ENCODE results near the gene SYNJ2.

SYNJ2 gene

GRCh38 chr6:158086504-158087223 lies 105.0 kb downstream of the SYNJ2 start:
- no peak for DNase-seq

GRCh38 chr6:158087224-158087867 lies 105.7 kb downstream of the SYNJ2 start:
- DNase-seq, result no peak

GRCh38 chr6:158092806-158093205 lies 111.1 kb downstream of the SYNJ2 start:
- no peak for DNase-seq

- DNase-seq, result no peak
Measured at GRCh38 chr6:158095031-158095430, 113.4 kb downstream of the SYNJ2 start.

DNA sequence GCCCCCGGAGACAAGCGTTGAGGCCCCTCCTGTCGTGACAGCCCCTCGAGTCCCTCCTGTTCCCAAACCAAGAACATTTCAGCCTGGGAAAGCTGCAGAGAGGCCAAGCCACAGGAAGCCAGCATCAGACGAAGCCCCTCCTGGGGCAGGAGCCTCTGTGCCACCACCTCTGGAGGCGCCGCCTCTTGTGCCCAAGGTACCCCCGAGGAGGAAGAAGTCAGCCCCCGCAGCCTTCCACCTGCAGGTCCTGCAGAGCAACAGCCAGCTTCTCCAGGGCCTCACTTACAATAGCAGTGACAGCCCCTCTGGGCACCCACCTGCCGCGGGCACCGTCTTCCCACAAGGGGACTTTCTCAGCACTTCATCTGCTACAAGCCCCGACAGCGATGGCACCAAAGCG lies 114.0 kb downstream of the SYNJ2 start:
- DNase-seq, result no peak

GRCh38 chr6:158103228-158103627 lies 121.6 kb downstream of the SYNJ2 start:
- no peak for DNase-seq

GRCh38 chr6:158104696-158105095 lies 123.0 kb downstream of the SYNJ2 start:
- no peak for DNase-seq

GRCh38 chr6:158109748-158110147 lies 128.1 kb downstream of the SYNJ2 start:
- no peak for DNase-seq

GRCh38 chr6:158110986-158111385 lies 129.3 kb downstream of the SYNJ2 start:
- DNase-seq, result no peak

- no peak for DNase-seq
Measured at GRCh38 chr6:158111987-158112386, 130.3 kb downstream of the SYNJ2 start.

DNA sequence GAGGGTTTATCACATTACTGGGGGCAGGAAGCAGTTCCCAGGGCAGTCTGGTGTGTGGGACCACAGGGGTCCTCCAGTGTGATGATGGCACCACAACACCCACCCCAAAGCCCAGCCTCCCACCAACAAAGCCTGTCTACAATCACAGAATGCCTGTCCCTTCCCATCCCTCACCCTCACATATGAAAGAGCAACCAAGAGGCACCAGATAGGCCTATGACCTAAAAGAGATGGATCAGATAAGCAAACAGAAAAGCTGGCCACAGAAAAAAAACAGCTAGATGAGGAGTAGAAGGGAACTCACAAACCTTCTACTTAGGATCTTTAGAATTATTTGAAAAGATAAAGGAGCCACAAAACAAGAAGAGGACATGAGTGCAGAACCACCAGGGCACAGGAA lies 132.1 kb downstream of the SYNJ2 start:
- no peak for DNase-seq

- DNase-seq, result no peak
Measured at GRCh38 chr6:158115102-158115501, 133.4 kb downstream of the SYNJ2 start.

DNA sequence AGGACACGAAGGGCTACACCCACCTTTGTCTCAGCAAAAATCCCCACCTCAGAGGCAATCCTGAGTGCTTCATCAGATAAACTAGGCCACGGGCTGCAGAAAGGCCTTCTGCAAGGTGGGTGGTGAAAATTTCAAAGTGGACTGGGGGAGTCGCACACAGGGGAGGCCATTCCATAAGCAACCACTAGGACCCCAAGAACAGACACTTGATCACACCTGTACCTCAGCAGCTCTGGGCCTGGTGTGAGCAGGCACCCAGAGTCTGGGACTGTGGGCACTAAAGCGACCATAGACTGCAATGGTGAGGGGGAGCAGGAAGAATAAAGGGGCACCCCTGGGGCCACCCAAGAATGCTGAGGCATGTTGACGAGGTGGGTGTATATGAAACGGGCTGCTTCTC lies 133.8 kb downstream of the SYNJ2 start:
- DNase-seq, result no peak

- no peak for DNase-seq
Measured at GRCh38 chr6:158118886-158119285, 137.2 kb downstream of the SYNJ2 start.

- no peak for DNase-seq
Measured at GRCh38 chr6:158121335-158121734, 139.7 kb downstream of the SYNJ2 start.

DNA sequence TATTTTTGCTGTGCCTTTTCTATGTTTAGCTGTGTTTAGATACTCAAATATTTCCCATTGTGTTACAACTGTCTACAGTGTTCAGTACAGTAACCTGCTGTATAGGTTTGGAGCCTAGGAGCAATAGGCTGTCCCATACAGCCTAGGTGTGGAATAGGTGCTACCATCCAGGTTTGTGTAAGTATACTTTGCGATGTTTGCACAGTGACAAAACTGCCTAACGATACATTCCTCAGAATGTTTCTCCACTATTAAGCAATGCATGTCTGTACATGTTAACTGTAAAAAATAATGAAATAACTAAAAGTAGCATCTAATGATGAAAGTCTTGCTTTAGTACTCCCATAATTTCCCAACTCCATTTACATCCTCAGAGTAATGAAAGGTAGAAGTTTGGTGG lies 140.4 kb downstream of the SYNJ2 start:
- no peak for DNase-seq

DNA sequence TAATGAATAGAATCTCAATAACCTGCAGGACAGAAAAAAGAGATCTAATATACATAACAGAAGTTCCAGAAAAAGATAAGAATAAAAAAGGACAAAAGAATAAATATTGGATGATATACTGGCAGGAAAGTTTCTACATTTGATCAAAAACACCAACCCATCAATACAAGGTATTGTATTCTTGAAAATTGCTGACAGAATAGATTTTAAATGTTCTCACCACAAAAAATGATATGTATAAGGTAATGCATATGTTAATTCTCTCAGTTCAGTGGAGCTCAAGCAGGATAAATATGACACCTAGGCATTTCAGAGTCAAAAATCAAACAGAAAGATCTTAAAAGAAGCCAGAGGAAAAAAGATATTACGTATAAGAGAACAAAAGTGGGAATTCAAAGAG lies 142.6 kb downstream of the SYNJ2 start:
- DNase-seq, result no peak

DNA sequence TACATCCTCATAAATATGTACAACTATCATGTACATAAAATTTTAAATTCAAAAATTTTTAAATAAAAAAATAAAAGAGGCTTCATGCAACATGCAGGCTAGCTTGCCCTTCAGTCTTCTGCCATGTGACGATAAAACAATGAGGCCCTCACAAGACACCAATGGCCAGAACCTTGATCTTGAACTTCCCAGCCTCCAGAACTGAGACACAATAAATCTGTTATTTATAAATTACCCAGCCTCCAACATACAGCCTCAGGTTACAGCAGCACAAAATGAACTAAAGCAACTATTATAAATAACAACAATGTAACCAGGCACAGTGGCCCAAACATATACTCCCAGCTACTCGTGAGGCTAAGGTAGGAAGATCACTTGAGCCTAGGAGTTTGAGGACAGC lies 143.6 kb downstream of the SYNJ2 start:
- DNase-seq, result no peak

- DNase-seq, result no peak
Measured at GRCh38 chr6:158131926-158132325, 150.3 kb downstream of the SYNJ2 start.

DNA sequence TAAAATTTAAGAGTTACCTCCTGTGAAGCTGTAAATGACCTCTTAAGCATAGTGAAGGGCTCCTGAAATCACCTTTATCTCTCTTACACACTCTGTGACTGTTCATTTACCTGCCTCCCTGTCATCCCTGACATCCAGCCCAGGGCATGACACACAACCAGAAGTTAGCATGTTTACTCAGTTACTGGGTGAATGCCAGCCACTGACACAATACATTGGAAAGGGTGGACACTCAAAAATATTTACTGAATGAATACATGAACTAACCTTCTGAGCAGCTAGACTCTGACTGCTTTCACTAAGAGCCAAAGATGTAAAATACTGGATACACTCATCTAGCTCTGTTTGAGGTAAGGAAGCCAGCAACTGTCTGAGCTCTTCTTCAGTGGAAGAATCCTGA lies 161.1 kb downstream of the SYNJ2 start:
- DNase-seq, result no peak

- no peak for DNase-seq
Measured at GRCh38 chr6:158143700-158144099, 162.0 kb downstream of the SYNJ2 start.

Data from activated naive CD4-positive, alpha-beta T cell treated with Interleukin-2 at 50 U/mL for 16 hours (primary cell).